ENCODE measurements around the gene ZNF205.

ZNF205 gene

DNA sequence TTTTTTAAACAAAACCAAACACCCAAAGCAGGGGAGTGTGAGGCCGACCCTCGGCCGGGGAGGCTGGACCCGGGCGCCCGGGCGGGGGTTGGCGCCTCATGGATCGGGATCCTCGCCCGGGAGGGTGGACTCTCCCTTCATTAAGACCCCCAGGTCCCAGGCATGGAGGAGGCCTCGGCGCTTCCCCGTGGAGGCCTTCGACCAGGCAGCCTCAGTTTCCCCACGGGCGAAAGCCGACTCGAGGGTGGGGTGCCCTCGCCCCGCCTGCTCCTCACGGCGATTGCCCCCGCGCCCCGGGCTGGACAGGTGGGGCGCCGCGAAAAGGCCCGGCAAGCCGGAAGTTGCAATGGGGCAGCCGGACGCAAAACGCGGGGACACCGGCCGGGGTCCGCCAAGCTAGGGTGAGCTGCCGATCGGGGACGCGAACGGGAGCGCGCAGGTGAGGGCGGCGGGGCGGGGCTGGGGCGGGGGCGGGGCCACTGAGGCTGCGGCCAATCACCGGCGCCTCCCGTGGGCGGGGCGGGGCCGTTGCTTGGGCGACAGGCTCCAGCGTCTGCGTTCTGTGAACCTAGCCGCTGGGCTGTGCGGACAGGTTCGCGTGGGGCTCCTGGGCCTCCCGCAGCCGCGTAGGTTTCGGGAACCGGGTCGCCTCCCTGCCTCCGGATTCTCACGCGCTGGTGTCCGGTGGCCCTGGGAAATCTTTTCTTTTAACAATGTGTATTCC lies 6.0 kb upstream of the ZNF205 start:
- DNase-seq: peak; percentile 93 to 94

GRCh38 chr16:3112881-3113574 lies 642 bp downstream of the ZNF205 start:
- DNase-seq: no peak

GRCh38 chr16:3113765-3114479 lies 1.5 kb downstream of the ZNF205 start:
- DNase-seq: no peak

- DNase-seq: no peak
Measured at GRCh38 chr16:3115003-3115402, 2.6 kb downstream of the ZNF205 start.

DNA sequence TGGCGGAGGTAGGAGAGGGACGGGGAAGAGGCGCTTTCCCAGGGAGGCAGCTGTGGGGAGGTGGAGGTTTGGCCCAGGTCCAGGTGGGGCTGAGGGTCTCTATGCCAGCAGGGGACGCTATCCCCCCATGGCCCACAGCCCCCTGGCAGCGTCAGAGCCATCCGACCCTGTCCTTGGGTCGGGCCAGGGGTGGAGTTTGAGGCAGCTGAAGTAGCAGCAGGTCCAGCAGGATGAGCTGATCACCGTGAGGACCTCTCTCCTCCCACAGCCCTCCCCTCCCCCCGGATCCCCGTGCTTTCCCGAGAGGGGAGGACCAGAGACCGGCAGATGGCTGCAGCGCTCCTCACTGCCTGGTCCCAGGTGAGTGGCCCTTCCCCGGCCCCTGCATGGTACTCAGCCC lies 3.2 kb downstream of the ZNF205 start:
- no peak for DNase-seq

DNA sequence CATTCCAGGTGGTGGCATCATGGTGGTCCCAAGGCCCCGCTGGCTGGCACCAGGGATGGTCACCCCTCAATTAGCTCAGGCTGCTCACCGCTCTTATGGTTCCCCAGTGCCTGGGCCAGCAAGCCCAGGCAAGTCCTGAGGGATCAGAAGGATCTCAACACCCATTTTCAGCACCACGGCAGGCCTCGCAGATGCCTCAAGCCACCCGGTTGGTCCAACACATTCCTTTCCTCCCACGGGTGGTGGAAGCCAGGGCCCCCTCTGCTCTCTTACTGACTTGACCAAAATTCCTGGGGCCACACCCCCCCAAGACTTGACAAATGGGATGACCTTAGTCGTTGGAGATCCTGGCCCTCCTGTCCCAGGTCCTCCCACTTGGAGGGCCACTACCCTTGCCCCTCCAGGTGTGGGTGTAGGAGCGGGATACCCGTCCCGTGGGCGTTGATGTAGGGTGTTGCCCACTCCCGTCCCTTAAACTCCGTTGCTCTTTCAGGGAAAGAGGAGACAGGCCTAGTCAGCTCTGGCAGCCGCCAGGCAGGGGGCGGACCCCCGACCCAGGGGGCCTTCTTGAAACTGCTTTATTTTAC lies 5.9 kb downstream of the ZNF205 start:
- DNase-seq: no peak

GRCh38 chr16:3118846-3119245 lies 6.5 kb downstream of the ZNF205 start:
- no peak for DNase-seq

GRCh38 chr16:3119286-3119685 lies 6.9 kb downstream of the ZNF205 start:
- DNase-seq: no peak

- DNase-seq: no peak
Measured at GRCh38 chr16:3119701-3120408, 7.5 kb downstream of the ZNF205 start.

GRCh38 chr16:3120435-3120834 lies 8.0 kb downstream of the ZNF205 start:
- no peak for DNase-seq

DNA sequence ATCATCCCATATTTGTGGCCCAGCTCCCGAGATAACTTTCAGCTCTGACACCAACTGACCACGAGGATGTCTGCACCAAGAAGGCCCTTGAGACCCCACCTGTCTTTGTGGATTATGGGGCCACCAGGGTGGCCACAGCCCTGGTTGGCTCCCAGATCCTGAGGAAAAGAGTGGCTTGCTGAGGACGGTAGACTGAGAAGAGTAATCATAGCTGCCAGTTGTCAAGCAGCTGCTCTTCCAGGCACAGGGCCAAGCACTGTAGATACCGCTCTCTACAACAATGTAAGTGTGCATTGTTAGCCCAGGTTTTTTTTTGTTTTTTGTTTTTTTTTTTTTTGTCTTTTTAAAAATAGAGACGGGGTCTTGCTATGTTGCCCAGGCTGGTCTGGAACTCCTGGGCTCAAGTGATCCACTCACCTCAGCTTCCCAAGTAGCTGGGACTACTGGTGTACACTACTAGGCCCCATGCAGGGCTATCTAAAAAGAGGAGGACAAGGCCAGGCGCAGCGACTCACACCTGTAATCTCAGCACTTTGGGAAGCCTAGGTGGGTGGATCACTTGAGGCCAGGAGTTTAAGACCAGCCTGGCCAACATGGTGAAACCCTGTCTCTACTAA lies 9.6 kb downstream of the ZNF205 start:
- DNase-seq: no peak

DNA sequence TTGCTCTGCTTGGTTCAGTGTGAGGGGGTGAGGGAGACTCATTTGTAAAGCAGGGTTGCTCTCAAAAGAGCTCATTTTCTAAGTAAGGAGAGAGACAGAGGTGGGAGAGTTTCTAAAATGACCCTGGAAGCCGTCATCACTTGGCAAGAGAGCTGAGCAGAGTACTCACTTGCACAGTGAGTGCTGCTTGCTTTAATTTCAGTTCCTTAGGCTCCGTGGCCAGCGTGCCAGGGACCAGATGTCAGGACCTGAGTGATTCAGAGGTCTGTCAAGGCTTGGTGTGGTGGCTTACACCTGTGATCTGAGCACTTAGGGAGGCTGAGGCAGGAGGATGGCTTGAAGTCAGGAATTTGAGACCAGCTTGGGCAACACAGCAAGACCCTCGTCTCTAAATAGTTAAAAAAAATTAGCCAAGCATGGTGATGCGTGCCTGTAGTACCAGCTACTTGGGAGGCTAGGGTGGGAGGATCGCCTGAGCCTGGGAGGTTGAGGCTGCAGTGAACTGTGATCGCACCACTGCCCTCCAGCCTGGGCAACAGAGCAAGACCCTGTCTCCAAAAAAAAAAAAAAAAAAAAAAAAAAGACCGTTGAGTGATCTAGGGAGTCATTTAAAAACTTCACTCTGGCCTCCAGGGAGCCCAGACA lies 10.7 kb downstream of the ZNF205 start:
- DNase-seq: no peak

GRCh38 chr16:3123986-3124886 lies 11.8 kb downstream of the ZNF205 start:
- peak; percentile 95 to 96 for DNase-seq

DNA sequence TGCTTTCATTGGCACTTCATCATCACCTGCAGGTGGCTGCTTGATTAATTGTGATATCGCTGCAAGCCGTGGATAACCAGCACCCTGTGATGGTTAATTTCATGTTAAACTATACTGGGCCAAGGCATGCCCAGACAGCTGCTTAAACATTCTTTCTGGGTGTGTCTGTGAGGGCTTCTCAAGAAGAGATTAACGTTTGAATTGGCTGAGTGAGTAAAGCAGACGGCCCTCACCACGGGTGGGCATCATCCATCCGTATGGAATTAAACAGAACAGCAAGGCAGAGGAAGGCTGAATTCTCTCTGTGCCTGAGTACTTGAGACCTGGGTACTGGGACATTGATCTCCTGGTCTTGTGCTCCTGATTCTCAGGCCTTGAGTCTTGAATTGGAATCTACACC lies 15.4 kb downstream of the ZNF205 start:
- DNase-seq: no peak

DNA sequence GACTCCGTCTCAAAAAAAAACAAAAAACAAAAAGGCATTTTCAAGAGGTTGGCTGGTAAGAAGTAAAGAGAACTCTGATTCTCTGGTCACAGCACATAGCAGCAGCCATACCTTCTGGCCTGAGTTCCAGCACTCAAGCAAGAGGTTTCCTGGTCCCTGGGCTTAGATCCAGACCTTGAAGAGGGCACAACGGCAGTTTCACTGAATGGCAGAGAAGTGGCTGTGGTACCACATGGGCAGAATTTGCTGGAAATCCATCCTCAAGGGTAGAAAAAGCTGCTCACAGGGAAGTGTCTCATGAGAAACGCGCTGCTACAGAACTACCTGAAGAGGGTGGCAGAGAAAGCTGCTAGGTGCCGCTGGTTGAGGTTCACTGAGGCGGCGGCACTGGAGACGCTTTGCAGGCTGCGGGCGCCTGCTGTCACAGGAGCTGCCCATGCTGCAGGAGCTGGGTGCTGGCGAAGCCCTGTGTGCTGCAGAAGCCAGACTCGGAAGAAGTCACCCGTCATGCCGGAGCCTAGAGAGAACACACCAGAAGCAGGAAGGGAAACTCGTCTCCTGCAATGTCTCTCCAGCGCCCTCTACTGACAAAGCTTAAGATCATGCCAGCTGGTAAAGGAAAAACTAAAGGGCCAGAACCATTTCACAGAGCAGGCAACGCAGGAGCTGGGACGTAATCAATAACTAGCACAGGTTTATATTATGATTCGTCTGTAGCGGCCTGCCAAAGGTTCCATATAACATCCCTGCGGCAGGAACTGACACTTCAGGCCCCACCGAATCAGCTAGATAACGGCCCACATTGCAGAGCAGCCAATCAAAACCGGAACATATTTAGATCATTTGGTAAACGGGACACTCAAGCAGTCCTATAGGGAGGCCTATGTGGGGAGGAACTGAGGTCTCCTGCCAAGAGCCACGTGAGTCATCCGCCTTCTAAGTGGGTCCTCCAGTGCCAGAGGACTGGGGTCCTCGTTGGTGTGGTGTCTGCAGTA lies 17.0 kb downstream of the ZNF205 start:
- DNase-seq: peak; percentile 89 to 92

GRCh38 chr16:3131755-3132377 lies 19.5 kb downstream of the ZNF205 start:
- DNase-seq: peak; percentile 46 to 47

DNA sequence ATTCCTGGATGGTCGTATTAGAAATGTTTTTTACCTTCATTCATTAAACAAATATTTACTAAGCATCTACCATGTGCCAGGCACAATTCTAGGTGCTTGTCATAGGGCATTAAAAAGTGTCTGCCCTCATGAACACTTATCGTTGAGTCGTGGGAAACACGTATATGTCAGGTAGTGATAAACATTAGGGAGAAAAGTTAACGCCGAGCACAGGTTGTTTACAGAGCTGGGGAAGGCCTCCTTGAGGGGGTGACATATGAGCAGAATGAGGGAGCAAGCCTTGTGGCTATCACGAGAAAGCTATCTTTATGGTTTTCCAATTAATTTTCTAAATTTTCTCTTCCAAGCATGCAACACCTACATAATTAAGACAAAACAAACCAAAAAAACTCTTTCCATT lies 21.5 kb downstream of the ZNF205 start:
- no peak for DNase-seq

- DNase-seq: peak; percentile 97
Measured at GRCh38 chr16:3134338-3135125, 22.1 kb downstream of the ZNF205 start, which contains the start of gene ZNF213. ZNF213 (plus strand) TSS chr16:3135029; CDS start chr16:3137281, 2,252 bp downstream.

All from CD4-positive, alpha-beta T cell treated with Interleukin-4 for 1 hour (primary cell).